Spinal cord (tissue), 10 donors: ENCODE measurements around the gene INO80. TPM values are rescaled to one million over a fixed set of nuclear protein-coding genes. Genes with fewer than 3 reads are reported as not detected.
A peak's percentile ranks its signal among the peaks of the same experiment; 100 is the strongest.

ENCODE experiments used
- DNase-seq, 6 donors: peaks; one replicate each; pipeline versions ENCODE4 v3.0.0 to v3.0.0-alpha.2; 2013 to 2015; ENCODE audit warnings: low spot score in 6 of 6, low read depth in 4 of 6
- H3K27ac ChIP-seq: one replicate; pipeline ENCODE4 v1.5.1; 2013; ENCODE audit warnings: low read depth, low read length, control low read depth
- H3K27me3 ChIP-seq: one replicate; pipeline ENCODE4 v1.6.1; 2013; ENCODE audit warnings: low read length; ENCODE audit not compliant: control insufficient read depth, insufficient read depth
- H3K36me3 ChIP-seq: one replicate; pipeline ENCODE4 v1.6.1; 2013; ENCODE audit warnings: low read length; ENCODE audit not compliant: control insufficient read depth, insufficient read depth
- H3K4me1 ChIP-seq: one replicate; pipeline ENCODE4 v1.6.1; 2013; ENCODE audit warnings: low read length; ENCODE audit not compliant: control insufficient read depth, insufficient read depth
- H3K4me3 ChIP-seq: one replicate; pipeline ENCODE4 v1.5.1; 2013; ENCODE audit warnings: low read depth, low read length, control low read depth
- H3K9me3 ChIP-seq: one replicate; pipeline ENCODE4 v1.6.1; 2013; ENCODE audit warnings: low read length; ENCODE audit not compliant: control insufficient read depth, insufficient read depth
- WGBS: methylation state at CpG from one replicate; pipeline ENCODE4 v1.1.5; 2013; ENCODE audit warnings: missing lambda C conversion rate; ENCODE audit not compliant: insufficient coverage; 5-methylcytosine and 5-hydroxymethylcytosine counted together
- polyA plus RNA-seq, 2 donors: library from polyadenylated mRNA; unstranded; fragments of 120-200 nt; gene quantifications; one replicate each; pipeline ENCODE4 v1.2.1, GENCODE V29; 2013; ENCODE audit not compliant: insufficient read length in 2 of 2
- total RNA-seq, 2 donors: library from RNA; depleted of rRNA in 1 of 2; stranded (reverse); fragments of 120-200 nt in 1 of 2; fragments of >200 nt in 1 of 2; gene quantifications; one replicate each; pipeline versions ENCODE4 v1.2.3 to v1.2.4, GENCODE V29; 2013 to 2014
- donor health status: healthy.

Gene INO80
- total and polyA plus RNA-seq, 4 donors = 15.9 to 27.8 (median 19.3) TPM

- Histone ChIP-seq H3K36me3 (peaks cover 20% of the 10 kb centered on the region), H3K9me3 (no peaks in the 10 kb centered on the region), H3K4me1 (peaks cover 35% of the 10 kb centered on the region), H3K4me3 (no peak overlapping the region), H3K27ac (peak overlapping the region; percentile 42), H3K27me3 (peaks cover 17% of the 10 kb centered on the region)
- 44% methylated on average over 8 of the region's 15 CpGs for WGBS
- no peak for DNase-seq
Measured at GRCh38 chr15:40940296-40940801, 175.7 kb downstream of the INO80 start.

GRCh38 chr15:40938536-40938870, 177.6 kb downstream of the INO80 start:
- H3K27me3 ChIP-seq = peaks cover 11% of the 10 kb centered on the region
- WGBS = 94% methylated on average over 3 of the region's 6 CpGs
- H3K9me3 ChIP-seq = no peaks in the 10 kb centered on the region
- peaks cover 35% of the 10 kb centered on the region for H3K4me1 ChIP-seq
- no peak for DNase-seq
- H3K36me3 ChIP-seq = peaks cover 30% of the 10 kb centered on the region
- no peak overlapping the region for H3K4me3 ChIP-seq
- H3K27ac ChIP-seq = no peak overlapping the region

GRCh38 chr15:40937762-40938535, 178.1 kb downstream of the INO80 start:
- H3K27me3 ChIP-seq = peaks cover 7% of the 10 kb centered on the region
- H3K27ac ChIP-seq = no peak overlapping the region
- WGBS = 73% methylated on average over 18 of the region's 19 CpGs
- H3K9me3 ChIP-seq = no peaks in the 10 kb centered on the region
- H3K4me3 ChIP-seq = no peak overlapping the region
- peaks cover 30% of the 10 kb centered on the region for H3K36me3 ChIP-seq
- H3K4me1 ChIP-seq = peaks cover 34% of the 10 kb centered on the region
- DNase-seq = no peak

GRCh38 chr15:40936709-40937666, 179.1 kb downstream of the INO80 start:
- no peak overlapping the region for H3K27ac ChIP-seq
- no peaks in the 10 kb centered on the region for H3K9me3 ChIP-seq
- 68% methylated on average over 11 of the region's 15 CpGs for WGBS
- no peak overlapping the region for H3K4me3 ChIP-seq
- H3K36me3 ChIP-seq = peaks cover 30% of the 10 kb centered on the region
- peak in 1 of 6 donors; percentile 84 for DNase-seq
- H3K27me3 ChIP-seq = peaks cover 10% of the 10 kb centered on the region
- peaks cover 32% of the 10 kb centered on the region for H3K4me1 ChIP-seq

GRCh38 chr15:40936234-40936708, 179.8 kb downstream of the INO80 start:
- no peaks in the 10 kb centered on the region for H3K9me3 ChIP-seq
- DNase-seq = no peak
- H3K27me3 ChIP-seq = peaks cover 17% of the 10 kb centered on the region
- no peak overlapping the region for H3K4me3 ChIP-seq
- H3K27ac ChIP-seq = no peak overlapping the region
- H3K4me1 ChIP-seq = peaks cover 35% of the 10 kb centered on the region
- WGBS = 90% methylated on average over 31 of the region's 31 CpGs
- H3K36me3 ChIP-seq = peaks cover 30% of the 10 kb centered on the region

- peaks cover 40% of the 10 kb centered on the region for H3K4me1 ChIP-seq
- no peak overlapping the region for H3K27ac ChIP-seq
- H3K9me3 ChIP-seq = no peaks in the 10 kb centered on the region
- WGBS = 89% methylated on average over 6 of the region's 6 CpGs
- peaks cover 36% of the 10 kb centered on the region for H3K27me3 ChIP-seq
- DNase-seq = no peak
- peaks cover 30% of the 10 kb centered on the region for H3K36me3 ChIP-seq
- H3K4me3 ChIP-seq = no peak overlapping the region
Measured at GRCh38 chr15:40934457-40934856, 181.6 kb downstream of the INO80 start.

- H3K27me3 ChIP-seq = peaks cover 45% of the 10 kb centered on the region
- H3K27ac ChIP-seq = no peak overlapping the region
- no peak overlapping the region for H3K4me3 ChIP-seq
- DNase-seq = no peak
- H3K4me1 ChIP-seq = peaks cover 50% of the 10 kb centered on the region
- peaks cover 28% of the 10 kb centered on the region for H3K36me3 ChIP-seq
- WGBS = 90% methylated on average over 2 of the region's 3 CpGs
- no peaks in the 10 kb centered on the region for H3K9me3 ChIP-seq
Measured at GRCh38 chr15:40933517-40933902, 182.6 kb downstream of the INO80 start.

- H3K9me3 ChIP-seq = no peaks in the 10 kb centered on the region
- H3K4me1 ChIP-seq = peaks cover 56% of the 10 kb centered on the region
- WGBS = 57% methylated on average over 4 of the region's 11 CpGs
- peaks cover 24% of the 10 kb centered on the region for H3K36me3 ChIP-seq
- peaks cover 51% of the 10 kb centered on the region for H3K27me3 ChIP-seq
- H3K4me3 ChIP-seq = no peak overlapping the region
- no peak overlapping the region for H3K27ac ChIP-seq
- no peak for DNase-seq
Measured at GRCh38 chr15:40932649-40933516, 183.2 kb downstream of the INO80 start.

- H3K9me3 ChIP-seq = no peaks in the 10 kb centered on the region
- peaks cover 59% of the 10 kb centered on the region for H3K27me3 ChIP-seq
- peaks cover 57% of the 10 kb centered on the region for H3K4me1 ChIP-seq
- no peak for DNase-seq
- H3K27ac ChIP-seq = no peak overlapping the region
- 53% methylated on average over 7 of the region's 8 CpGs for WGBS
- no peak overlapping the region for H3K4me3 ChIP-seq
- H3K36me3 ChIP-seq = peaks cover 19% of the 10 kb centered on the region
Measured at GRCh38 chr15:40932156-40932555, 183.9 kb downstream of the INO80 start.
